Common myeloid progenitor, CD34-positive (primary cell): ENCODE data around the gene MNX1.

Experiments used
- CTCF ChIA-PET: fragments of 350-600 bp; sonication (Branson Sonifier 250); formaldehyde crosslinking; loops from one replicate; lab custom pipeline; 2021; ENCODE audit warnings: antibody characterized with exemption; lab: Charles Lee
- POLR2A ChIA-PET: fragments of 350-600 bp; sonication (Branson Sonifier 250); formaldehyde crosslinking; loops from one replicate; lab custom pipeline; 2021; ENCODE audit warnings: antibody characterized with exemption; lab: Charles Lee
- DNase-seq, 3 donors: peaks; one replicate each; pipeline versions ENCODE4 v3.0.0 to v3.0.0-alpha.2; 2013
- H3K27ac ChIP-seq, 2 experiments: 1 replicate in 1 of 2; 2 replicates in 1 of 2; pipeline ENCODE4 v1.7.0; 2013; ENCODE audit warnings: inconsistent platforms in 2 of 2, low read length in 2 of 2, mild to moderate bottlenecking in 2 of 2, low read depth in 1 of 2, moderate library complexity in 1 of 2; ENCODE audit not compliant: severe bottlenecking in 2 of 2, insufficient read depth in 1 of 2, poor library complexity in 1 of 2
- H3K27me3 ChIP-seq, 5 experiments: replicated peaks in 2 of 5; 1 replicate in 3 of 5; 2 replicates in 2 of 5; pipeline versions ENCODE4 v1.6.1 to v1.7.0; 2013; ENCODE audit warnings: low read length in 4 of 5, mild to moderate bottlenecking in 2 of 5, moderate library complexity in 2 of 5, inconsistent platforms in 1 of 5; ENCODE audit not compliant: insufficient read depth in 5 of 5, control insufficient read depth in 4 of 5
- H3K36me3 ChIP-seq, 4 experiments: 1 replicate in 2 of 4; 2 replicates in 2 of 4; pipeline versions ENCODE4 v1.6.1 to v1.7.0; 2013; ENCODE audit warnings: low read length in 3 of 4, control low read depth in 1 of 4, mild to moderate bottlenecking in 1 of 4; ENCODE audit not compliant: control insufficient read depth in 4 of 4, insufficient read depth in 4 of 4
- H3K4me1 ChIP-seq, 4 experiments: 1 replicate in 3 of 4; 2 replicates in 1 of 4; pipeline versions ENCODE4 v1.6.1 to v1.7.1; 2013; ENCODE audit warnings: low read length in 3 of 4, mild to moderate bottlenecking in 3 of 4, control low read depth in 1 of 4, inconsistent platforms in 1 of 4, moderate library complexity in 1 of 4; ENCODE audit not compliant: control insufficient read depth in 4 of 4, insufficient read depth in 4 of 4; ENCODE audit errors: control extremely low read depth in 1 of 4
- H3K4me3 ChIP-seq, 7 experiments: 1 replicate in 4 of 7; 2 replicates in 3 of 7; pipeline versions ENCODE4 v1.5.1 to v1.7.0; 2013; ENCODE audit warnings: mild to moderate bottlenecking in 7 of 7, low read length in 6 of 7, moderate library complexity in 6 of 7, inconsistent platforms in 2 of 7, low read depth in 2 of 7, control low read depth in 1 of 7; ENCODE audit not compliant: insufficient read depth in 4 of 7, control insufficient read depth in 1 of 7; ENCODE audit errors: extremely low read depth in 1 of 7
- H3K9me3 ChIP-seq, 5 experiments: 1 replicate in 4 of 5; 2 replicates in 1 of 5; pipeline versions ENCODE4 v1.6.1 to v1.7.1; 2013; ENCODE audit warnings: low read length in 4 of 5, mild to moderate bottlenecking in 2 of 5, inconsistent platforms in 1 of 5, low read depth in 1 of 5, moderate library complexity in 1 of 5; ENCODE audit not compliant: control insufficient read depth in 4 of 5, insufficient read depth in 2 of 5; ENCODE audit errors: control extremely low read depth in 1 of 5
- WGBS: methylation state at CpG from one replicate; pipeline ENCODE4 v1.1.5; 2013; ENCODE audit not compliant: insufficient coverage; 5-methylcytosine and 5-hydroxymethylcytosine counted together

MNX1 gene

DNA sequence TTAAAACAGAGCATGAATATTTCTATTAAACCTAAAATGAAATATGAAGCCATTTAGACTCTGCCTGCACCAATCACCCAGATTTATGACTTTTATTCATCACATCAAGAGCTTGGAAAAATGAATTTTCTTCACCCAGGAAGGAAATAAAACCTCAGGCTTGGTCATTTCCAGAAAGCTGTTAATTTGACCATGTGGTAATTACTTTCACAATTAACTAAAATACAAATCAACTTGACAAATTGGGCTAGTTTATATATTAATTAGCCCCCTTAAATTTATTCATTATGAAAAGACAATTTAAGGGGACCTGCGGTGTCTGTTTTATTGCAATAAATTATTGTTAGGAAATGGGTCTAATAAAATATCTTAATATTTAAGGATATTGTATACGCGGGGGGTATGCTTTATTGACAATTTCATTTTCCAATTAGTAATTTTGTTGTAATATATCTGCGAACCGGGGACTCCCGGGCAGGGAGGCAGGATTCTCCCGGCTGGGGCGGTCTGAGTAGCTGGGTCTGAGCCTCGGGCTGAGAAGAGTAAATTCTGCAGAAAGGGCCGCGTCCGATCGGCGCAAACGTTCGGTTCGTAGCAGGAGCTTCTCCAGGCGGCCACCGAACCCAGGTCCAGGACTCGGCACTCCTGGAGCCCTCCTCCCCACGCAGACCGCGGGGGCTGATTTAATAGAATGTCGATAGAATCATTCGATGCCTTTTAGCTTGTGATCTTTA lies 9.4 kb upstream of the MNX1 start:
- 9% methylated on average over 12 of the region's 25 CpGs for WGBS
- Histone ChIP-seq H3K36me3 (no peaks in the 10 kb centered on the region), H3K27me3 (peaks cover 11 to 100% (median 62%) of the 10 kb centered on the region in 5 experiments), H3K4me3 (peak overlapping the region in 1 of 7 experiments; percentile 54), H3K27ac (no peak overlapping the region), H3K9me3 (peaks cover 0 to 4% (median 0%) of the 10 kb centered on the region in 5 experiments), H3K4me1 (peaks cover 0 to 37% (median 13%) of the 10 kb centered on the region in 4 experiments)
- no peak for DNase-seq
- ChIA-PET CTCF (no interaction called here), POLR2A (interaction anchor here (0.6 kb wide), 1 partner anchor 37 kb away, joined by 3 read pairs; no protein-coding TSS in a partner anchor)

DNA sequence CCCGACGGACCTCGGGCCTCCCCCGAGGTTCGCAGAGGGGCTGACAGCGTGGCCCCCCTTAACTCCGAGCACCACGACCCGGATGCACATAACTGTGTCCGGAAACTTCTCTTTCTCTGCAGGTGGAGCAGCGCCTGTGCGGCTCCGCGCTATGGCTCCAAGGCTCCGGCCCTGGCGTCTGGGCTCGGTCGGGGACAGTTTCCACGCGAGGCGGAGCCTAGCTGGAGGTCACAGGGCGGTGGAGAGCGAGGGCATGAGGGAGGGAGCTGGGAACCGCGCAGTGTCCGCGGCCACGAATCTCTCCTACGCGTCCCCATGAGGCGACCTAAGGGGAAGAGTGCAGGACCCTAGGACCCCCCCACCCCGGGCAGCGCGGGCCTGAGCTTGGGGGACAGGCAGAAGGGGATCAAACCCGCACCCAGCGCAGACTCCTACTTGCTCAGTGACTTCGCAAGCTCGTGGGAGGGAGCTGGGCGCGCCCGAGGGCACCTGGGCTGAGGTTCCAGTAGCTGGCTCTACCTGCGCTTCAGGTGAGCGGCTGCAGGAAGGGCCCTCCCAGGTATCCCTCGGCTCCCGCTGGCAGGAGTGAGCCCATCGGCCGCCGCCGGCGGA lies 8.6 kb upstream of the MNX1 start:
- POLR2A ChIA-PET = interaction anchor here (0.6 kb wide), 1 partner anchor 38 kb away, joined by 3 read pairs; no protein-coding TSS in a partner anchor
- H3K4me3 ChIP-seq = peak overlapping the region in 4 of 7 experiments; percentile 34 to 55 (median 45)

DNA sequence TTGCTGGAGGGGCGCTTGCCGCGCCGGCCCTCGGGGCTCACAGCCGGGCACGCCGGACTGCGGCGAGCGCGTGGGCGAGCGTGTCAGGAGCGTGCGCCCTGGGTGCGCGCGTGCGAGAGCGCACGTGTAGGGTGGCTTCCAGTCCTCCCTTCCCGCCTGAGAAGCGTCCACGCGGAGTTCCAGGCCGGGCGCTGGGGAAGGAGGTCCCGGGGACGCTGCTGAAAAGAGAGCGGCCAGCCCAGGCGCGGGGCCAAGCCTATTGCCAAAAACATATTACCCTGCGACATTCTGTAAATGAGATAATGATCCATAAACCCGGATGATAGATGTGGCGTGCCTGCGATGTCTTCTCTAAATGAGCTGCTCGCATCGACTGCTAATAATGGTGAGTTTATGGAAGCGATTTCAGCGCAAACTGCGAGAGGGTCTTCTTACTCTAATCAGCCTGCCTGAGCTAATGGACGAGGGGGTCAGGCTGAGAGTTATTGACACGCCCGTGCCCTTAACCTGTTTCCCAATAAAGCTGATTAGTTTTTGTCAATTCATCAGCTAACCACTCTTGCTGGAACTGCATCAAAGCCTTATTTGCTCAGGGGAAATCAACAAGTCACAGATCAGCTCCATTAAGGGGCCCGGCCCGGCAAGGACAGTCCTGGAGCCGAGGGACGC lies 8.0 kb upstream of the MNX1 start:
- WGBS = 6% methylated on average over 37 of the region's 49 CpGs
- ChIA-PET POLR2A (no interaction called here), CTCF (no interaction called here)
- Histone ChIP-seq H3K4me3 (peak overlapping the region in 3 of 7 experiments; percentile 34 to 55 (median 54)), H3K9me3 (no peaks in the 10 kb centered on the region), H3K36me3 (no peaks in the 10 kb centered on the region), H3K4me1 (peaks cover 0 to 37% (median 13%) of the 10 kb centered on the region in 4 experiments), H3K27ac (no peak overlapping the region), H3K27me3 (peaks cover 18 to 100% (median 70%) of the 10 kb centered on the region in 5 experiments)
- DNase-seq = no peak

More for the DNA sequence above, 8.6 kb upstream of the MNX1 start:
- CTCF ChIA-PET = no interaction called here
- Histone ChIP-seq H3K9me3 (no peaks in the 10 kb centered on the region), H3K27ac (no peak overlapping the region), H3K27me3 (peaks cover 16 to 100% (median 66%) of the 10 kb centered on the region in 5 experiments), H3K36me3 (no peaks in the 10 kb centered on the region), H3K4me1 (peaks cover 0 to 37% (median 13%) of the 10 kb centered on the region in 4 experiments)
- WGBS = 2% methylated on average over 40 of the region's 50 CpGs
- no peak for DNase-seq

- 8% methylated on average over 47 of the region's 48 CpGs for WGBS
- Histone ChIP-seq H3K27ac (no peak overlapping the region), H3K9me3 (no peaks in the 10 kb centered on the region), H3K4me3 (no peak overlapping the region), H3K27me3 (peaks cover 14 to 100% (median 68%) of the 10 kb centered on the region in 5 experiments), H3K36me3 (no peaks in the 10 kb centered on the region), H3K4me1 (peaks cover 0 to 37% (median 13%) of the 10 kb centered on the region in 4 experiments)
- ChIA-PET POLR2A (no interaction called here), CTCF (no interaction called here)
- DNase-seq = no peak
Measured at GRCh38 chr7:157017603-157018327, 7.3 kb upstream of the MNX1 start.

DNA sequence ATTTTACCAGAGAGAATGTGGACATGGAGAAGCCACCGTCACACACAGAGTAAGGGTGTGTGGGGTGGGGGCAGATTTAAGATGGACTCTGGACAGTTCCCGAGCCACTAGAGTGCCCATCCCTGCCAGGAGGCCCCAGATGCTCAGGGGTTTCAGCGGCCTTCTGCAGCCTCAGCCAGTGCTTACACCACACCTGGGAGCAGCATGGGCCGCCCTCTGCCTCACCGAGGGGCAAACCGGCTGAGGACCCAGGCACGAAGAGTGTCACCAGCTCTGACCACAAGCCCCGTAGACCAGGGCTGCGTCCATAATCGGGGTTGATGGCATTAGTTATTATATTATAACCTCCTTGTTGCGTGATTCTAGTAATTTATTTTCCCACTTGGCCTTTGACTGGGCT lies 6.7 kb upstream of the MNX1 start:
- Histone ChIP-seq H3K4me1 (peaks cover 0 to 37% (median 13%) of the 10 kb centered on the region in 4 experiments), H3K36me3 (no peaks in the 10 kb centered on the region), H3K4me3 (no peak overlapping the region), H3K9me3 (no peaks in the 10 kb centered on the region), H3K27me3 (peaks cover 15 to 100% (median 67%) of the 10 kb centered on the region in 5 experiments), H3K27ac (no peak overlapping the region)
- ChIA-PET CTCF (interaction anchor here (1.1 kb wide), 1 partner anchor 9 kb away, joined by 3 read pairs; no protein-coding TSS in a partner anchor), POLR2A (no interaction called here)
- WGBS = 21% methylated on average over 6 of the region's 11 CpGs
- no peak for DNase-seq

DNA sequence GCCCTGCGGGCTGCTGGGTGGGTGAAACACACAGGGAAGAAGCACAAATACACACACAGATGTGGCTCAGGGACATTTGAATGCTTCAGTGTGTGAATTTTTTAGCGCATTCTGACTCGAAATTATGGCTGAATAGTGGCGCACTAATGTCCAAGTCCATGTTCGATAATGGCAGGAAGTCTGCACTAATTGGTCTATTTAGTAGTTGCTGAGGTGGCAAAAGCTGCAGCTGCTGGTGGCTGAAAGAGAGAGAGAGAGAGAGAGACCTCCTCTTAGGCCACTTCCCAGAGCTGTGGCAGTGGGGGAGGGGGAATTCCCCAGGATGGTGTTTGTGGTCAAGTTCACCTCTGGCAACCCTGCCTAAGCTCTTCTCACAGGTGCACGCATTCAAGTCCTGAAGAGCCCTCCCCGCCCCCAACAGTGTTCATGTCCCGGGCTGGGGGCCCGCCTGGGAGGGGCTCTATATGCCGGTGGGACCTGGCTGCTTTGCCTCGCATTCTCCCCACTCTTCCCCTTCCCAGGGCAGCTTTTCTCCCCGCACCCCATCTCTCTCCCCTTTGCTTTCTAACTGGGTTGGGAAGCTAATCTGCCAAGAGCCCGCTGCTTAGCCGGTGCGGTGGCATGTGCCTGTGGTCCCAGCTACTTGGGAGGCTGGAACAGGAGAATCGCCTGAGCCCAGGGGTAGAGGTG lies 6.0 kb upstream of the MNX1 start:
- H3K27ac ChIP-seq = no peak overlapping the region
- H3K27me3 ChIP-seq = peaks cover 21 to 100% (median 67%) of the 10 kb centered on the region in 5 experiments
- DNase-seq = no peak
- peaks cover 0 to 35% (median 12%) of the 10 kb centered on the region in 4 experiments for H3K4me1 ChIP-seq
- no peaks in the 10 kb centered on the region for H3K9me3 ChIP-seq
- ChIA-PET CTCF (interaction anchor here (1.1 kb wide), 1 partner anchor 8 kb away, joined by 3 read pairs; no protein-coding TSS in a partner anchor), POLR2A (no interaction called here)
- no peaks in the 10 kb centered on the region for H3K36me3 ChIP-seq
- H3K4me3 ChIP-seq = no peak overlapping the region
- 7% methylated on average over 16 of the region's 16 CpGs for WGBS
